Neural progenitor cell (in vitro differentiated cells): ENCODE data around the gene KCNQ1.

Source experiments
- EZH2 ChIP-seq: fragments of 200-600 bp; sonication (generic); IDR thresholded peaks from 2 replicates; pipeline ENCODE4 v1.6.1; 2017; ENCODE audit warnings: antibody characterized with exemption, mild to moderate bottlenecking, moderate library complexity
- EZH2phosphoT487 ChIP-seq: fragments of 200-600 bp; sonication (generic); IDR thresholded peaks from 2 replicates; pipeline ENCODE4 v1.6.1; 2017; ENCODE audit warnings: antibody characterized with exemption
- TF ChIP-seq, protein P1 (sequence below): fragments of 200-600 bp; sonication (generic); IDR thresholded peaks from 2 replicates; pipeline ENCODE4 v1.5.1; 2017; ENCODE audit warnings: antibody characterized with exemption, mild to moderate bottlenecking

- TF ChIP-seq, protein P1, sequence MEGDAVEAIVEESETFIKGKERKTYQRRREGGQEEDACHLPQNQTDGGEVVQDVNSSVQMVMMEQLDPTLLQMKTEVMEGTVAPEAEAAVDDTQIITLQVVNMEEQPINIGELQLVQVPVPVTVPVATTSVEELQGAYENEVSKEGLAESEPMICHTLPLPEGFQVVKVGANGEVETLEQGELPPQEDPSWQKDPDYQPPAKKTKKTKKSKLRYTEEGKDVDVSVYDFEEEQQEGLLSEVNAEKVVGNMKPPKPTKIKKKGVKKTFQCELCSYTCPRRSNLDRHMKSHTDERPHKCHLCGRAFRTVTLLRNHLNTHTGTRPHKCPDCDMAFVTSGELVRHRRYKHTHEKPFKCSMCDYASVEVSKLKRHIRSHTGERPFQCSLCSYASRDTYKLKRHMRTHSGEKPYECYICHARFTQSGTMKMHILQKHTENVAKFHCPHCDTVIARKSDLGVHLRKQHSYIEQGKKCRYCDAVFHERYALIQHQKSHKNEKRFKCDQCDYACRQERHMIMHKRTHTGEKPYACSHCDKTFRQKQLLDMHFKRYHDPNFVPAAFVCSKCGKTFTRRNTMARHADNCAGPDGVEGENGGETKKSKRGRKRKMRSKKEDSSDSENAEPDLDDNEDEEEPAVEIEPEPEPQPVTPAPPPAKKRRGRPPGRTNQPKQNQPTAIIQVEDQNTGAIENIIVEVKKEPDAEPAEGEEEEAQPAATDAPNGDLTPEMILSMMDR = no peak
- TF ChIP-seq EZH2phosphoT487 = no peak
- TF ChIP-seq EZH2 = no peak
Measured at GRCh38 chr11:2470495-2470894, 25.7 kb downstream of the KCNQ1 start.
